ENCODE data around the gene OPN1SW.
A peak's percentile ranks its signal among the peaks of the same experiment; 100 is the strongest.

The OPN1SW gene

GRCh38 chr7:128755819-128756476 is 19.6 kb downstream of the OPN1SW start:
- DNase-seq = peak; percentile 86

GRCh38 chr7:128755075-128755818 is 20.3 kb downstream of the OPN1SW start:
- DNase-seq = no peak

GRCh38 chr7:128752251-128752650 is 23.3 kb downstream of the OPN1SW start:
- no peak for DNase-seq

- DNase-seq = no peak
These were observed 28.1 kb downstream of the OPN1SW start for GRCh38 chr7:128747327-128748079.

GRCh38 chr7:128745706-128746105 is 29.9 kb downstream of the OPN1SW start:
- DNase-seq = no peak

- DNase-seq = no peak
These were observed 31.2 kb downstream of the OPN1SW start for GRCh38 chr7:128744366-128744905.

- DNase-seq = no peak
These were observed 32.4 kb downstream of the OPN1SW start for GRCh38 chr7:128743112-128743772.

- no peak for DNase-seq
These were observed 33.4 kb downstream of the OPN1SW start for GRCh38 chr7:128742206-128742605.

GRCh38 chr7:128741491-128741890 is 34.1 kb downstream of the OPN1SW start:
- no peak for DNase-seq

- DNase-seq = peak; percentile 28
These were observed 34.6 kb downstream of the OPN1SW start for GRCh38 chr7:128740996-128741395.

GRCh38 chr7:128739990-128740682 is 35.5 kb downstream of the OPN1SW start:
- no peak for DNase-seq

- DNase-seq = peak; percentile 93
These were observed 36.3 kb downstream of the OPN1SW start, which contains the start of gene CALU for GRCh38 chr7:128739048-128739962. TSS of gene CALU (plus strand) at chr7:128739359. CDS start at chr7:128748584, 9,225 bp downstream.

- peak; percentile 78 for DNase-seq
These were observed 37.0 kb downstream of the OPN1SW start for GRCh38 chr7:128738570-128739047.

- no peak for DNase-seq
These were observed 37.7 kb downstream of the OPN1SW start for GRCh38 chr7:128737867-128738385.

- DNase-seq = no peak
These were observed 38.2 kb downstream of the OPN1SW start for GRCh38 chr7:128737441-128737840.

GRCh38 chr7:128735436-128735835 is 40.2 kb downstream of the OPN1SW start:
- no peak for DNase-seq

- DNase-seq = no peak
These were observed 40.7 kb downstream of the OPN1SW start for GRCh38 chr7:128734890-128735289.

- no peak for DNase-seq
These were observed 42.3 kb downstream of the OPN1SW start for GRCh38 chr7:128733278-128733645.

GRCh38 chr7:128732521-128733277 is 42.9 kb downstream of the OPN1SW start:
- DNase-seq = no peak

GRCh38 chr7:128731184-128731583 is 44.4 kb downstream of the OPN1SW start:
- DNase-seq = no peak

Measured in DMS79 treated with DMSO at 0.1 percent for 48 hours (cell line).